Nephron (organoid): Measurements from ENCODE around the gene LRR1.

ENCODE experiments used
- H3K27ac Mint-ChIP-seq, 3 experiments: 2 replicates each; pipeline ENCODE4 v1.8.0; 2020; ENCODE audit warnings: mixed read lengths in 3 of 3, mild to moderate bottlenecking in 2 of 3, moderate library complexity in 1 of 3
- H3K27me3 Mint-ChIP-seq: 2 replicates; pipeline ENCODE4 v1.8.0; 2021; ENCODE audit warnings: low read depth, mild to moderate bottlenecking, moderate library complexity, mixed read lengths
- H3K36me3 Mint-ChIP-seq: 2 replicates; pipeline ENCODE4 v1.8.0; 2020; ENCODE audit warnings: low read depth, mixed read lengths
- H3K4me1 Mint-ChIP-seq: 2 replicates; pipeline ENCODE4 v1.8.0; 2020; ENCODE audit warnings: mixed read lengths
- H3K4me3 Mint-ChIP-seq, 3 experiments: 2 replicates each; pipeline ENCODE4 v1.8.0; 2020; ENCODE audit warnings: mild to moderate bottlenecking in 3 of 3, mixed read lengths in 3 of 3, moderate library complexity in 2 of 3
- H3K9me3 Mint-ChIP-seq: 2 replicates; pipeline ENCODE4 v1.8.0; 2020; ENCODE audit warnings: mixed read lengths
- TF ChIP-seq, protein P1 (sequence below), 3 experiments: fragments of 200-600 bp; sonication (generic); IDR thresholded peaks; one replicate each; pipeline ENCODE4 v1.5.0; 2021; ENCODE audit warnings: antibody characterized with exemption in 3 of 3; ENCODE audit not compliant: unreplicated experiment in 3 of 3

LRR1 gene

DNA sequence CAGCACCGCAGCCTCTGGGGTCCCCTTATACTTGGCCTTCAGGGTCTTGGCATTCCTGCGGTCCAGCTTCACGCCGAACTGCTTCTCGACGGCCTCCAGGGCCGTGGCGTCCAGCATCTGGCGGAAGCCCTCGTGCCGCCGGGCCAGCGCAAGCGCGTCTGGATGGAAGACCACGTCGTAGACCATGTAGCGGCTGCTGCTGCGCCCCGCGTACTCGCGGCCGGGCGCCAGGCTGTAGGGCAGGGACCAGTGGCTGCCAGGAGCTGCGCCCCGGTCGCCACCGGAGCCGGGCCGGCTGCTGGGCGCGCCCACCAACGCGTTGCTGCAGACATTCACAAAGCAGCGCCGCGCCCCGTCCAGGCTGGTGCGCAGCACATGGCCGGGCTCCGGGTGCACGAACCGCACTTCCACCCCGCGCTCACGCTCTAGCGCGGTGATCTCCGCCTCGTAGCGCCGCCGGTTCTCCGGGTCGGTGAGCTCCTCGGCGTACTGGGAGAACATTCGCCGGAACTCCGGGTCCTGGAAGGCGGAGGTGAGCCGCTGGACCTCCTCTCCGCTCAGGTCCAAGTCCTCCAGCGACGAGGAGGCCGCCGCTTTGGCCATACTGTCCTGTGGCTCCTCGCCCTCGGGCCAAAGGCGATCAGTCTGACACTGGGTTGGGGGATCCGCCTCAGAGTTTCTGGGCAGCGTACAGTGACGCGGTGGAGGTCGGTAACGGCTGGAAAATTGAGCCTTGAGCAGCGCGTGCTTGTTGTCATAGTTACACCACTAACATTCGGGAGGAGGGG is 36.0 kb downstream of the LRR1 start, which contains the start of gene DNAAF2:
DNAAF2 (minus strand) TSS at position 698 of the 788 bp plus-strand sequence; CDS start at position 603, 95 bp downstream.
- TF ChIP-seq, protein P1, sequence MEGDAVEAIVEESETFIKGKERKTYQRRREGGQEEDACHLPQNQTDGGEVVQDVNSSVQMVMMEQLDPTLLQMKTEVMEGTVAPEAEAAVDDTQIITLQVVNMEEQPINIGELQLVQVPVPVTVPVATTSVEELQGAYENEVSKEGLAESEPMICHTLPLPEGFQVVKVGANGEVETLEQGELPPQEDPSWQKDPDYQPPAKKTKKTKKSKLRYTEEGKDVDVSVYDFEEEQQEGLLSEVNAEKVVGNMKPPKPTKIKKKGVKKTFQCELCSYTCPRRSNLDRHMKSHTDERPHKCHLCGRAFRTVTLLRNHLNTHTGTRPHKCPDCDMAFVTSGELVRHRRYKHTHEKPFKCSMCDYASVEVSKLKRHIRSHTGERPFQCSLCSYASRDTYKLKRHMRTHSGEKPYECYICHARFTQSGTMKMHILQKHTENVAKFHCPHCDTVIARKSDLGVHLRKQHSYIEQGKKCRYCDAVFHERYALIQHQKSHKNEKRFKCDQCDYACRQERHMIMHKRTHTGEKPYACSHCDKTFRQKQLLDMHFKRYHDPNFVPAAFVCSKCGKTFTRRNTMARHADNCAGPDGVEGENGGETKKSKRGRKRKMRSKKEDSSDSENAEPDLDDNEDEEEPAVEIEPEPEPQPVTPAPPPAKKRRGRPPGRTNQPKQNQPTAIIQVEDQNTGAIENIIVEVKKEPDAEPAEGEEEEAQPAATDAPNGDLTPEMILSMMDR (IDR thresholded peaks at IDR 0.05; ENCODE audit: unreplicated experiment in 3 of 3): no peak
- peaks cover 29% of the 10 kb centered on the region for H3K36me3 Mint-ChIP-seq

DNA sequence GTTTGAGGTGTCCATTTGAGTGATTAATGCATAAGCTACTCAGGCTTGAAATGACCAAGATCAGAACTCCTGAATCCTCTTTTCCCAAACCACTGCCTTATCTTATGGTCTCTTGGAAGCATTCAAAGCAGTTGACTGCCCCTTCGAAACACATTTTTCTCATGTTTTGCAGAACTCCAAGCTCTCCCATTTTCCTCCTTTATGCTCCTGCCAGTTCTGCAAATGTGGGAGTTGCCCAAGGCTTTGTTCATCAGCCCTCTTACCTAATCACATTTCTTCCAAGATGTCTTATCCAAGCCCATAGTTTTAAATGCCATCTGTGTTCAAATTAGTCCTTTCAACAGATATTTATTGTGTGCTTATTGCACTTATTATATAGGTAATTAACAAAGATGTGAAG is 38.1 kb downstream of the LRR1 start:
- TF ChIP-seq, protein P1 (IDR thresholded peaks at IDR 0.05; ENCODE audit: unreplicated experiment in 3 of 3): no peak
- Mint-ChIP-seq H3K27me3 (no peaks in the 10 kb centered on the region), H3K9me3 (no peaks in the 10 kb centered on the region), H3K36me3 (peaks cover 24% of the 10 kb centered on the region), H3K4me1 (peaks cover 33% of the 10 kb centered on the region), H3K4me3 (peak overlapping the region; percentile 74 to 94 (median 81)), H3K27ac (peak overlapping the region; percentile 26 to 84 (median 48))

More for the DNA sequence above, 36.0 kb downstream of the LRR1 start, which contains the start of gene DNAAF2:
- Mint-ChIP-seq H3K4me3 (peak within 1 kb of the TSS; percentile 94 to 99 (median 97)), H3K4me1 (peaks cover 40% of the 10 kb centered on the region), H3K27ac (peak within 1 kb of the TSS; percentile 95 to 97 (median 95)), H3K27me3 (no peaks in the 10 kb centered on the region), H3K9me3 (no peaks in the 10 kb centered on the region)

DNA sequence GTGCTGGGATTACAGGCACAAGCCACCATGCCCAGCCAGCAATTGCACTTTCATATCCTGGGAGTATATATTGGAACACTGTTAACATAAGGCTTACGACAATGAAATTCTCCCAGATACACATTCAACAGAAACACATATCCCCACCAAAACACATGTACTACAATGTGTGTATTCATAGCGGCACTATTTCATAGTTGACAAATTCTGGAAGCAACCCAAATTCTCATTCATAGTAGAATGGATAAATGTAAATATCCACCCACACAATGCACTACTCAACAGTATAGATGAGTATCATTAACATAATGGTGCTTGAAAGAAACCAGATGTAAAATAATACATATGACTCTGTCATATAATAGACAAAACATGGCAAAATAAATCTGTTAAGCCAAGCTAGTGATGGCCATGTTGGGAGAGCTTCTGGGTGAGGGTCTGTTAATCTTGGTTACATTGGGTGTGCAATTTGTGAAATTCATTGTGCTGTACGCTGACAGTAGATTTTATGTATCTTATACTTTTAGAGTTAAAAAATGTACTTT is 38.9 kb downstream of the LRR1 start:
- H3K27me3 Mint-ChIP-seq: no peaks in the 10 kb centered on the region
- peaks cover 24% of the 10 kb centered on the region for H3K36me3 Mint-ChIP-seq
- peaks cover 40% of the 10 kb centered on the region for H3K4me1 Mint-ChIP-seq
- H3K9me3 Mint-ChIP-seq: no peaks in the 10 kb centered on the region
- H3K4me3 Mint-ChIP-seq: peak overlapping the region; percentile 74 to 94 (median 81)
- TF ChIP-seq, protein P1 (IDR thresholded peaks at IDR 0.05; ENCODE audit: unreplicated experiment in 3 of 3): no peak
- peak overlapping the region; percentile 26 to 84 (median 71) for H3K27ac Mint-ChIP-seq

DNA sequence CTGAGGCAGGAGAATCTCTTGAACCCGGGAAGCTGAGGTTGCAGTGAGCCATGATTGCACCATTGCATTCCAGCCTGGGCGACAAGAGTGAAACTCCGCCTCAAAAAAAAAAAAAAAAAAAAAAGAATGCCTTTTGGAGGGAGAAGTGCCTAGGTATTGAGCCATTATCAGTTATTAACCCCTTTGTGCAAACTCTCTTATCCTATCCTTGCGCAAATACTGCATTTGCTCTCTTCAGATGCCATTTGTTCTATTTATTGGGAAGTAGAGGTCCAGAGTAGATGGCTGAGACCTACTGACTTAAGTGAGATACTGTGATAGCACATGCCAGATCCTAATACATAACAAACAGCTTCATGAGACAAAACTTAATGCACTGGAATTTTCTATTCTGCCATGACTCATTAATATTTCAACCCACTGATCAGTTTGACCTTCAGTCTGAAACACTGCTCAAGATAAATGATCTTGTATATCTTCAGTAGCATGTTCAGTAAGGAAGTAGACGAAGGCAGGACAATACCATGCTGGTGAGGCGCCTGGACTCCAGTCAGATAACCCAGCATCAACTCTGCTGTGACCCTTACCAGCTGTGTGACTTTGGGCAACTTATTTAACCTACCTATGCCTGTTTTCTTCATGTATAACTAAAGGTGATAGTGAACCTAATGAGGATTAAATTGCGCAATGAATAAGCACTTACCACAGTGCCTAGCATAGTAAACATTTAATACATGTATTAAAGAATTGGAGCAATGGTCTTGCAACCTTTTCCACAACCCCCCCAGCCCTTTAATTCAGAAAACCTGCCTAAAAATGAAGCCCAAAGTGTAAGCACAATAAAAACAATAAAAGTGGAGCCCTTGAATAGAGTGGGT is 42.0 kb downstream of the LRR1 start:
- TF ChIP-seq, protein P1 (IDR thresholded peaks at IDR 0.05; ENCODE audit: unreplicated experiment in 3 of 3): no peak
- Mint-ChIP-seq H3K9me3 (no peaks in the 10 kb centered on the region), H3K36me3 (peaks cover 20% of the 10 kb centered on the region), H3K27ac (no peak overlapping the region), H3K4me1 (peaks cover 31% of the 10 kb centered on the region), H3K27me3 (no peaks in the 10 kb centered on the region), H3K4me3 (no peak overlapping the region)

DNA sequence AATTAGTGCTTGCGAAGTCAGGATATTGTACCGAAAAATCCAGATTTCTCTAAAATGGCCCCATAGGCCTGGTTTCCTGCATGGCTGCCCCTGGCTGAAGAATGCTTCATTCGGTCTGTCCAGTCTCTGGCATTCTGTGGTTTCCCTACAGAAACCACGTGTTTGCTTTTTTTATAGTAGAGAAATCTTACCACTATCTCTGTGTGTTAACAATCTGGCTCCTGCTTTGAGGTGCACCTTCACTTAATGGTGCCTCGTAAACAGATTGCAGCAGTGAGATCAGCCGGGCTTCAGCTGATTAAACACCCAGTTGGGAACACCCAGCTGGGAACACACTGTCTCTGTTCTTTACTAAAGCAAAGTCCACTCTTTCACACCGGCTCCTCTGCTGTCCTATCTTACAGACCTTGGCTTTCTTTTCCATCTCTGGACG is 43.0 kb downstream of the LRR1 start:
- no peaks in the 10 kb centered on the region for H3K27me3 Mint-ChIP-seq
- H3K27ac Mint-ChIP-seq: peak overlapping the region in 2 of 3 experiments; percentile 1 to 25
- no peaks in the 10 kb centered on the region for H3K9me3 Mint-ChIP-seq
- H3K4me3 Mint-ChIP-seq: no peak overlapping the region
- TF ChIP-seq, protein P1 (IDR thresholded peaks at IDR 0.05; ENCODE audit: unreplicated experiment in 3 of 3): no peak
- peaks cover 27% of the 10 kb centered on the region for H3K4me1 Mint-ChIP-seq
- peaks cover 19% of the 10 kb centered on the region for H3K36me3 Mint-ChIP-seq
